ENCODE results near the gene TMEM123.

TMEM123 gene

GRCh38 chr11:102452461-102453301 lies at the start of gene TMEM123:
Gene TMEM123, minus strand, starts transcription at chr11:102452765. Its CDS starts 142 bp downstream, at chr11:102452623.
- peak; percentile 86 for DNase-seq (ENCODE audit: low spot score)

DNA sequence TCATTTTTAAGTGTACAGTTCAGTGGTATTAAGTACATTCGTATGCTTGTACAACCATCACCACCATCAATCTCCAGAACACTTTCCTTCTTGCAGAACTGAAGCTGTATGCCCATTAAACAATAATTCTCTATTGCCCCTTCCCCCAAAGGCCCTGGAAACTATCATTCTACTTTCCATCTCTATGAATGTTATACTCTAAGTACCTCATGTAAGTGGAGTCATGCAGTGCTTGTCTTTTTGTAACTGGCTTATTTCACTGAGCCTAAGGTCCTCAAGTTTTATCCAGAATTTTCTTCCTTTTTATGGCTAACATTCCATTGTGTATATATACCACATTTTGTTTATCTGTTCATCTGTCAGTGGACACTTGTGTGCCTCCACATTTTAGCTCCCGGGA lies 48.3 kb upstream of the TMEM123 start:
- no peak for DNase-seq (ENCODE audit: low spot score)

GRCh38 chr11:102499931-102500330 lies 47.4 kb upstream of the TMEM123 start:
- DNase-seq (ENCODE audit: low spot score), result no peak

DNA sequence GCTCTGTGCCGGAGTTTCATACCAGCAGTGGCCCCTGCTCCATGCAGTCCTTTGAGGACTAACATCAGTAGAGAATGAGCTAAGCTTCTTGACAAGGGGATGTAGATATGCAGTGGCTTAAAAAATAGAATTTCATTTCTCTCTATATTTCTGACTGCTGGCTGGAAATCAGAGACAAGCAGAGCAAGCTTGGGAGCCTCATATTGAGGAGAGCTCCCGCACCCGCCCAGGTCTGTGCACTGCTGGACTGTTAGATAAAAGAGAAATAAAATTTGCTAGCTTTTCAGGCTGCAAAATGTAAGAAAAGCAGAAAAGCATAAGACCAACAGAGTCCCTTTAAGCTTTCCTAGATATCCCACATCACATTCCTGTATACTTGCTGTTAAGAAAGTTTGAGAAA lies 46.6 kb upstream of the TMEM123 start:
- no peak for DNase-seq (ENCODE audit: low spot score)

DNA sequence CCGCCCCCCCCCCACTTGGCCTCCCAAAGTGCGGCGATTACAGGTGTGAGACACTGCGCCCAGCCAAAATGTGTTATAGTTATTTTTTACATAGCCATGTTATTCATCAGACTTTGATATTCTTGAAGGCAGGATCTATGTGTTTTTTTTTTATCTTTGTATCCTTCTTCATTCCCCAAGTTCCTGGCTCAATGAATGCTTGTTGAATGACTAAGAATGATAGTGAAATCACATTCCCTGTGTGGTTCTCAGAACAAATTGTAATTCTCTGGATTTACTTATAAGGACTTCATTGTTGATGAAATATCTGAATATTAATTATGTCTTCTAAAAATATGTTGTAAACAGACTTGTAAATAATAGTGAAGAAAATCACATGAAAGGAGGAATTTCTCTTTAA lies 44.5 kb upstream of the TMEM123 start:
- DNase-seq (ENCODE audit: low spot score), result peak; percentile 26

- peak; percentile 58 for DNase-seq (ENCODE audit: low spot score)
Observed at GRCh38 chr11:102495161-102496042, 42.8 kb upstream of the TMEM123 start.

GRCh38 chr11:102494216-102494615 lies 41.7 kb upstream of the TMEM123 start:
- no peak for DNase-seq (ENCODE audit: low spot score)

DNA sequence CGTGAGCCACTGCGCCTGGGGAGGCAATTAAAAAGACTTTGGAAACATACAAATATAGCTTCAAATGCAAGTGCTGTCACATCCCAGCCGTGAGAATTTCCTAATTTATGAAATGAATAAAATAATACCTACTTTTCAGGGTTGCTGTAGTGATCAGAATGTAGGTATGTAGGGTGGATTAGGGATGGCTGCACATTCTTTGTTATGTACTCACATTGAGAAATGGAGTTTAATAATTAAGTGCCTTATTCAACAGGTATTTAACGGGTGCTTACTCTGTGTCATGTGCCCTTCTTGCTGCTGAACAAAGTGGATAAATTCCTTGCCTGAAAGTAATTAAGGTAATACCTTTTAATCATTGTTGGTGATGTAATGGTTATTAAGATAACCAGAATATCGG lies 41.0 kb upstream of the TMEM123 start:
- no peak for DNase-seq (ENCODE audit: low spot score)

- no peak for DNase-seq (ENCODE audit: low spot score)
Observed at GRCh38 chr11:102491969-102492368, 39.4 kb upstream of the TMEM123 start.

- no peak for DNase-seq (ENCODE audit: low spot score)
Observed at GRCh38 chr11:102489186-102490145, 36.9 kb upstream of the TMEM123 start.

DNA sequence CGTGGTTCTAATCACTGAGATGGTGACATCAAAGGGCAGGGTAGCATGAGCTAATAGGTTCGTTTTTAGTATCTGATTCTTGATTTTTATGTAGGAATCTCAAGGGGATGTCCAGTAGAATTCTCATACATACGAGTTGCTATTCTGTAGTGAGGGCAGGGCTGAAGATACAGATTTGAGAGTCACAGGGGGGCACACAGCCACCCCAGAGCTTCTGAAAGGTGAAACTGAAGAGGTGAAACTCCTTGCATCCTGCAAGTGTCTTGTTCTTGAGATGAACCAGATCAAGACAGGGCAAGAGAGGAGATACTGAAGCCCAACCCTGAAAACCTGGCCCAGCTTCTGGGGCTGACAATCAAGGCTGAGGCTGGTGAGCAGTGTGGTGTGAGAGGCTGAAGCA lies 35.6 kb upstream of the TMEM123 start:
- DNase-seq (ENCODE audit: low spot score), result no peak

GRCh38 chr11:102487214-102487613 lies 34.6 kb upstream of the TMEM123 start:
- DNase-seq (ENCODE audit: low spot score), result no peak

DNA sequence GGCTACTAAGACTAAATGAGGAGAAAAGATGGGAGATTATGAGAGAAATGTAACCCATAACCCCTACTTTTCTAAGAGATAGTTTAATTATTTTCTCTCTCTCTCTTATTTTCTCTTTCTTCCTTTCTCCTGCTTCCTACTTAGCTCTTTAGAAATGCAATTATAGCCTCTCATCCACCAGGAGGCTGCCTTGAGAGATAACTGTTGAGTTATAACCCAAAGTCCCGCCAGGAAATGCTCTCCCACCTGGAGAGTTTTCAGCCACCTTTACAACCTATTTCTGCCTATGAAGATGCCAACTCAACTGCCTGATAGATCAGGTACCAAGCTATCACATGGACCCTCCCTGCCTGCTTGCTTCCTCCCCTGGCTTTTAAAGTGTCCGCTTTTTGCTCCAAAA lies 34.0 kb upstream of the TMEM123 start:
- DNase-seq (ENCODE audit: low spot score), result no peak

GRCh38 chr11:102485095-102485722 lies 32.6 kb upstream of the TMEM123 start:
- no peak for DNase-seq (ENCODE audit: low spot score)

- DNase-seq (ENCODE audit: low spot score), result no peak
Observed at GRCh38 chr11:102482433-102482832, 29.9 kb upstream of the TMEM123 start.

DNA sequence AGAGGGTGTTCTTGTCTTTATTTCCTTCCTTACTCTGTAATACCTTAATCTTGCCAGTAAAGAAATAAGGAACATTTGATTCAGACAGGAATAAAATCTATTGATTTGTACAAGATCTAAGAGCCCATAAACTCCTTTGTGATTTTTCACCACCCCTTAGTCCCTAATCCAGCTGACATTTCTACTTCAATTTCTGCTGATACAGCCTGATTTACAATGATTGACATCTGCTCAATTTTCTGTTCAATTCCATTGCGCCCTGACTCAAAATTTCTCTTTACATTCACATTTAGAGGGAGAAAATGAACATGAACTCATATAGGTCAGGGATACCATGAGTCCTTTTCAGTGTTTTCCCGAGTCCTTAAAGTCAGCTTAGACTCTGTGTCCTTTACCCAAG lies 27.2 kb upstream of the TMEM123 start:
- DNase-seq (ENCODE audit: low spot score), result no peak

- no peak for DNase-seq (ENCODE audit: low spot score)
Observed at GRCh38 chr11:102478673-102479299, 26.2 kb upstream of the TMEM123 start.

GRCh38 chr11:102476812-102477211 lies 24.2 kb upstream of the TMEM123 start:
- no peak for DNase-seq (ENCODE audit: low spot score)

GRCh38 chr11:102476069-102476468 lies 23.5 kb upstream of the TMEM123 start:
- DNase-seq (ENCODE audit: low spot score), result no peak

GRCh38 chr11:102473543-102473942 lies 21.0 kb upstream of the TMEM123 start:
- DNase-seq (ENCODE audit: low spot score), result no peak

DNA sequence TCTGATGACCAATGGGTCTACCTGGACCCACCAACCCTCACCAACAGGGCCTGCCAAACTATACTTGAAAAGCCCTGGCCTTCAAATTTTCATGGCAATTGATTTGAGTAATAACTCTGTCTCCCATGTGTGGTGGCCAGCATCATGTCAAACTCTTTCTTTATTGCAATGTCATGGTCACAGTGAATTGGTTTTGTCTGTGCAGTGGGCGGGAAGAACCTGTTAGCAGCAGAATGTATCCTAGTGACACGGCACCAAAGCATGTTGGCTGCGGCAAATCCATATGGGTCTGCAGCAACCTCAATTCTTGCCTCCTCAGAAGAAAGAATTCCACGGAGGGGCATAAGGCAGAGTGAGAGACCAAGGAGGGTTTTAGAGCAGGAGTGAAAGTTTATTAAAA lies 19.6 kb upstream of the TMEM123 start:
- no peak for DNase-seq (ENCODE audit: low spot score)

Data from AG08396 (cell line).